ENCODE data around the gene SLC26A6. TPM values are rescaled to one million over a fixed set of nuclear protein-coding genes. Genes with fewer than 3 reads are reported as not detected.
A peak's percentile ranks its signal among the peaks of the same experiment; 100 is the strongest.

The SLC26A6 gene
- total and polyA plus RNA-seq, 4 donors, result 4.4 to 13.1 (median 6.3) TPM

- H3K27ac ChIP-seq (ENCODE audit: low read depth in 1 of 2, low read length in 2 of 2), result no peak overlapping the region
- peaks cover 5 to 28% (median 16%) of the 10 kb centered on the region in 4 donors for H3K4me1 ChIP-seq (ENCODE audit: control insufficient read depth in 4 of 4, insufficient read depth in 4 of 4, low read length in 3 of 4)
- H3K36me3 ChIP-seq (ENCODE audit: control insufficient read depth in 4 of 4, insufficient read depth in 3 of 4, low read depth in 1 of 4, low read length in 3 of 4), result peaks cover 0 to 6% (median 1%) of the 10 kb centered on the region in 4 donors
- peak overlapping the region in 2 of 3 donors; percentile 74 to 84 for H3K4me3 ChIP-seq (ENCODE audit: low read depth in 1 of 3, low read length in 3 of 3)
- no peak for DNase-seq (ENCODE audit: low spot score)
- TF ChIP-seq GABPA (IDR thresholded peaks at IDR 0.05 in 1 of 2, conservative IDR thresholded peaks at IDR 0.05 in 1 of 2), result no peak
- no peak for TF ChIP-seq YY1 (IDR thresholded peaks at IDR 0.05)
- no peak for TF ChIP-seq TAF1 (conservative IDR thresholded peaks at IDR 0.05)
- no peak for TF ChIP-seq MAX (IDR thresholded peaks at IDR 0.05)
- TF ChIP-seq REST (IDR thresholded peaks at IDR 0.05), result no peak
- TF ChIP-seq ATF3 (IDR thresholded peaks at IDR 0.05), result no peak
- TF ChIP-seq ZBTB33 (IDR thresholded peaks at IDR 0.05), result no peak
- TF ChIP-seq NR2F2 (IDR thresholded peaks at IDR 0.05), result no peak
- no peak for TF ChIP-seq HNF4G (IDR thresholded peaks at IDR 0.05)
- no peak for TF ChIP-seq JUND (IDR thresholded peaks at IDR 0.05)
- TF ChIP-seq FOXA1 (IDR thresholded peaks at IDR 0.05), result no peak
- no peak for TF ChIP-seq HNF4A (conservative IDR thresholded peaks at IDR 0.05)
- no peak for TF ChIP-seq CTCF (IDR thresholded peaks at IDR 0.05; ENCODE audit: low read depth, low read length, missing input control)
- no peaks in the 10 kb centered on the region for H3K27me3 ChIP-seq (ENCODE audit: control insufficient read depth in 4 of 4, insufficient read depth in 4 of 4, low read length in 3 of 4)
- WGBS, result 60% methylated on average over 10 of the region's 10 CpGs
- H3K9ac ChIP-seq (ENCODE audit: low read depth in 1 of 2, low read length in 2 of 2), result no peak overlapping the region
- no peaks in the 10 kb centered on the region for H3K9me3 ChIP-seq (ENCODE audit: control insufficient read depth in 4 of 4, low read length in 3 of 4)
These were observed 941 bp upstream of the SLC26A6 start for GRCh38 chr3:48636149-48636655.

- H3K27ac ChIP-seq (ENCODE audit: low read depth in 1 of 2, low read length in 2 of 2), result peak overlapping the region; percentile 53 to 71
- H3K36me3 ChIP-seq (ENCODE audit: control insufficient read depth in 4 of 4, insufficient read depth in 3 of 4, low read depth in 1 of 4, low read length in 3 of 4), result peaks cover 0 to 12% (median 4%) of the 10 kb centered on the region in 4 donors
- no peaks in the 10 kb centered on the region for H3K27me3 ChIP-seq (ENCODE audit: control insufficient read depth in 4 of 4, insufficient read depth in 4 of 4, low read length in 3 of 4)
- H3K9ac ChIP-seq (ENCODE audit: low read depth in 1 of 2, low read length in 2 of 2), result peak overlapping the region; percentile 42 to 70
- H3K4me1 ChIP-seq (ENCODE audit: control insufficient read depth in 4 of 4, insufficient read depth in 4 of 4, low read length in 3 of 4), result peaks cover 5 to 28% (median 16%) of the 10 kb centered on the region in 4 donors
- peak; percentile 57 for DNase-seq (ENCODE audit: low spot score)
- peak overlapping the region; percentile 65 to 84 (median 74) for H3K4me3 ChIP-seq (ENCODE audit: low read depth in 1 of 3, low read length in 3 of 3)
- no peak for TF ChIP-seq YY1 (IDR thresholded peaks at IDR 0.05)
- TF ChIP-seq ATF3 (IDR thresholded peaks at IDR 0.05), result no peak
- TF ChIP-seq RXRA (IDR thresholded peaks at IDR 0.05), result no peak
- no peak for TF ChIP-seq TAF1 (conservative IDR thresholded peaks at IDR 0.05)
- no peaks in the 10 kb centered on the region for H3K9me3 ChIP-seq (ENCODE audit: control insufficient read depth in 4 of 4, low read length in 3 of 4)
- WGBS, result 4% methylated on average over 30 of the region's 30 CpGs
These were observed 520 bp downstream of the SLC26A6 start for GRCh38 chr3:48634661-48635221.
